GM12874 (cell line): ENCODE measurements around the gene SYNC.

Experiments used
- CTCF ChIP-seq: IDR thresholded peaks from 2 replicates; pipeline ENCODE4 v1.5.1; 2011; ENCODE audit warnings: low read depth, mild to moderate bottlenecking, control low read depth, low read length, moderate library complexity; ENCODE audit not compliant: insufficient read depth

The SYNC gene

GRCh38 chr1:32702599-32703478 is at the start of gene SYNC:
Gene SYNC, minus strand, starts transcription at chr1:32702770. Its CDS starts 110 bp downstream, at chr1:32702660.
- no peak for TF ChIP-seq CTCF

GRCh38 chr1:32749771-32750170 is 47.2 kb upstream of the SYNC start:
- TF ChIP-seq CTCF, result no peak

GRCh38 chr1:32749332-32749731 is 46.8 kb upstream of the SYNC start:
- TF ChIP-seq CTCF, result no peak

- TF ChIP-seq CTCF, result no peak
These were observed 46.4 kb upstream of the SYNC start for GRCh38 chr1:32748926-32749325.

GRCh38 chr1:32748348-32748747 is 45.8 kb upstream of the SYNC start:
- no peak for TF ChIP-seq CTCF

GRCh38 chr1:32746130-32746529 is 43.6 kb upstream of the SYNC start:
- no peak for TF ChIP-seq CTCF

GRCh38 chr1:32744071-32744425 is 41.5 kb upstream of the SYNC start:
- no peak for TF ChIP-seq CTCF
